AML-193 (cell line): ENCODE results near the gene SDC1.

Source experiments
- DNase-seq, 2 experiments: peaks; one replicate each; lab custom pipeline; 2025; lab: John Stamatoyannopoulos, UW

SDC1 gene

DNA sequence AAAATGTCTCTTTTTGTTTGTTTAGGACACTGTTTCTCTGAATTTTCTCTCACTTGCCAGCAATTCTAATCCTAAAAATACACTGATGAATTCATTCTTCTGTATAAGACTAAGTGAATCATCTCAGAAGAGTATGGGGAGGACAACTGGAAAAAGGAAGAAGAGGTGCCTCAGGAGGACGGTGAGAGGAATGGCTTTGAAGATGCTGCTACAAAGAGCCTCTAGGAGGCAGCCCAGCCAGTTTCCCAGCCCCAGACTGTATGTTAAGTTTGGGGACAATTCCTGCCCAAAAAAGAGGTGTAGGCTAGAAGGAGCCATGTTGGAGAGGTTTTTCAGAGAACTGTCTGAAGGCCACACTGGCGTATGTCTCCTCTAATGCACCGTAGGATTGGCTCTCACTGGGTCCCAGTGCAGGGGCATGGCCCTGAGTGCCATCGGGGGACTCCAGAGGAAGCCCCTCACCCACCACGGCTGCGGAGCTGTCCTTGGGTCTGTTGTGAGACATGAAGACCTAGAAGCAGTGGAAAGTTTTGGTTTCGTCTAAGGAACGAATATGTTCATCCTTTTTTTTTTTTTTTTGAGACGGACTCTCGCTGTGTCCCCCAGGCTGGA is 3.1 kb upstream of the SDC1 start:
- no peak for DNase-seq

DNA sequence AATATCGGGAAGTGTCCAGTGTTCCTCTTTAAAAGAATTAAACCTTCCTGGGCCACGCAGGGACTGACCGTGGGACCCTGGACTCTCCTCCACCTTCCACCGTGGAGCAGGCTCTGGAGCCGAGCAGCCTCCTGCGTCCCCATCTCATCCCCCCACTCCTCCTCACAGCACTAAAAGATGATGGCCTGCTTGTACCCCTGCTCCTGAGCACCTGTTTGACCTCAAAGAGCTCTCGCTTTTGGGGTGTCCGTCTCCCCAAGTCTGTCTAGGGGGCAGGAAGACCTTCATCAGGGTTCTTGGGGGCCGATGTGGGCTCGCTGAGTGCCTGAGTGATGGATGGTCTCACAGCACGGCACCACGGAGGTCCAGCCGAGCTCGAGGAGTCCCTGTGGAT is 1.2 kb upstream of the SDC1 start:
- DNase-seq: no peak

DNA sequence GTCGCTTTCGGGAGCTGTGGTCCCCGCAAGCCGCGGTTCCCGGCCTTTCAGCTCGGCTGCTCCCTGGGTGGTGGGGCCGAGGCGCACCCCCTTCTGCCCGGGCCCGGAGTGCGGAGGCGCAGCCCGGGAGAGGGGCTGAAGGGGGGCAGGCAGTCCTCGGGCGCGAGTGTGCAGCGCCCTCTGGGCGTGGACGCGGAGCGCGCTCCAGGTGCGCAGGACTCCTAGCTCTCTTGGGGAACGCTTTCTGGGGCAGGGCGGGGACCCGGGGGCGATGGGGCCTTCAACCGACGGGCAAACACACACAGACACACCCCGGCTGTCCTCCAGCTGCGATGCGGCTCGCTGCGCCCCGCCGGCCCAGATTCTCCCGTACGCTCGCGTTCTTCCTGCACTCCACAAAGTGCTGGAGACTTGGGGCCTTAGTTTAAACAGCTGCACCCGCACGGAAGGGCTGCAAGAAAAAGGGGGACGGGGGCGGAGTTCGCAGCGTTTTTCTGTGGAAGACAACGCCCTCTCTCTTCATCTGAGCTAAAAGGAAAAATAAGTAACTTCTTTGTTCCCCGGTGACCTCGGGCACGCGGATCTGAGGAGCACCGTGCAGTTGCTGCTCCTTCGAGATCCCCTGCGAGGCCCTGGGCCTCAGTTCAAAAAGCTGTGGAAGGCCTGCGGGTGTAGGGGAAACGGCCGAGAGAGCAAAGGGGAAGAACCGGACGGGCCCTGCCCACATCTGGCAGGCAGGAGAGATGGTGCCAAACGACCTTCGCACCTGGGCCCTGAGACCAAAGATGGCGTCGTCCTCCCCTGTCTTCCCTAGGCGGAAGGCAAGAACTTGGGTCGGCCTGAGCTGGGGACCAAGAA is 593 bp upstream of the SDC1 start:
- DNase-seq: no peak

DNA sequence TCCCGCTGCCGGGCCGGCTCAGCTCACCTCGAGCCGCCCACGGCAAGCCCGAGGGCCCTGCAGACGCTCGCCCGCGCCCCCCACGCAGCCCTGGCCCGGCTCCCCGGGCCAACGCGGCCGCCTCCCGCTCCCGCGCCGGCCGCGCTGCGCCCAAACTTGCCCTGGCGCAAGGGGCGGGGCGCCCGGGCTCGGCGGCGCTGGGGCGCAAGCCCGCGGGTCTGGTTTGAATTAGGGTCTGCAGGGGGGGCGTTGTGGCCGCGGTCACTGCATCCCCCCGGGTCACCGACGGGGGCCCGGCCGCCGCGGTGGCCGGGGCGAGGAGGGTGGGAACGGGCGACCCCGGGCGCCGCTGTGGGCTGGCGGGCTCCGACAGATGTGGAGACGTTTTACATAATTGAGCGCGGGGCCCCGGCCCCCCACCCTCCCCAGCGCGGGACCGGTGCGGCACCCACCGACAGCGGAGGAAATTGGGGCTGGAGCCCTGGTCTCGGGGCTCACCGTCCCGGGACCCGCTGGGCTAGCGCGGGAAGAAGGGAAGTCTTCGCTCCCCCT is 690 bp downstream of the SDC1 start:
- DNase-seq: no peak

DNA sequence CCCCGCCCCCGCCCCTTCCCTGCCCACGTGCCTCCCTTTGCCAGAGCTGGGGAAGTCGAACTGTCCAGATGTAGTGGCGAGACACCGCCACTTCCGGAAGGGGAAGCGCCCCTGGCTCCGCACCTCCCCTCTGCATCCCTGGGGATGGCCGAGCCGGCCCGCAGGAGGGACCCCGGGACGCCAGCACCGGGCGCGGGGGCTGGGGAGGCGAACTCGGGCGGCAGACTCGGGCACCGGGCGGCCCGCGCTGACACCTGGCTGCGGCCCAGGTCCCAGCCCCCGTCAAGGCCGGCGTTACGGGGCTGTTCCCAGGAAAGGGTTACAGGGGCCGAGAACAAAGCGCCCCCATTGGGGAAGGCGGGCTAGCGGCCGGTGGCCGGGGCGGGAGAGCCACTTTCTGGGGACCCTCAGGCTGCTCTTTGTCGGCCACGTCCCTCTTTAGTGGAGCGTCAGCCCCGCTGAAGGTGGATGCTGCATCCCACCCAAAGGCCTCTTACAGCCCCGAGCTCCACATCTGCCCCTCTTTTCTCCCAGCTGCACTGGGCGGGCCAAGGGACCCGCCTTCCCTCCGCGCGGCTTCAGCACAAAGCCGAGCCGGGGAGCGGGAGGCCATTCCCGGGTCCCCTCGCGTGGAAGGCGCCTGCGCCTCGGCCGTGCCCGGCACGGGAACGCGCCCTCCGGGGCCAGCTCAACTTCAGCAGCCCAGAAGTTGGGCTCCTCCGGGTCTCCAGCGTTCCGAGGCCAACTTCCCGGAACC is 1.3 kb downstream of the SDC1 start:
- DNase-seq: no peak

DNA sequence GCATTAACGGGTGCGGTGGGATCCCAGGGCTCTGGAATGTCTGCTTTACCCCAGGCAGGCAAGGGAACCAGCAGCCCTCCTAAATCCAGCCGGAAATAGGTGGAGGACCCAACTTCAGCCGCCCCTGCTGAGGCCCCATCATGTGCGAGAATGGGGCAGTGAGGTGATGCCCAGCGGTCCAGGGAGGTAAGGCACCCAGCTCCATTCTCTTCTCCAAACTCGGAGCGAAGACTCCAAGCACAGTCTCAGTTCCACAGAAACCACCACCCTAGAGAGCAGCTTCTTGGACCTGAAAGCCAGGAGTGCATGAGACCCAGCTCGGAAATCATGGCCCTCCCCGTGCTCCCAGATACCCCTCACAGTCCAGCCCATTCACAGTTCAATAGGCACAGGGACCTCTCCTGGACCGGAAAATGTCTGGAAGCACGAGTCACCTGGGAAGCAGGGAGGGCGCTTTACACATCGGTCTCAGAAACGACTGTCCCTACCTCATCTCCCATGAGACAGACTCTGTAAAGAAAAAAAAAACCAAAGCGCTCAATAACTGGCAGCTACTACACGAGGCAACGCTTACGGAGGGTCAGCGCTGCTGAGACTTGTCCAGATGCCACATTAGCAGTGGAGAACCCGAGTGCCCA is 2.0 kb downstream of the SDC1 start:
- no peak for DNase-seq

DNA sequence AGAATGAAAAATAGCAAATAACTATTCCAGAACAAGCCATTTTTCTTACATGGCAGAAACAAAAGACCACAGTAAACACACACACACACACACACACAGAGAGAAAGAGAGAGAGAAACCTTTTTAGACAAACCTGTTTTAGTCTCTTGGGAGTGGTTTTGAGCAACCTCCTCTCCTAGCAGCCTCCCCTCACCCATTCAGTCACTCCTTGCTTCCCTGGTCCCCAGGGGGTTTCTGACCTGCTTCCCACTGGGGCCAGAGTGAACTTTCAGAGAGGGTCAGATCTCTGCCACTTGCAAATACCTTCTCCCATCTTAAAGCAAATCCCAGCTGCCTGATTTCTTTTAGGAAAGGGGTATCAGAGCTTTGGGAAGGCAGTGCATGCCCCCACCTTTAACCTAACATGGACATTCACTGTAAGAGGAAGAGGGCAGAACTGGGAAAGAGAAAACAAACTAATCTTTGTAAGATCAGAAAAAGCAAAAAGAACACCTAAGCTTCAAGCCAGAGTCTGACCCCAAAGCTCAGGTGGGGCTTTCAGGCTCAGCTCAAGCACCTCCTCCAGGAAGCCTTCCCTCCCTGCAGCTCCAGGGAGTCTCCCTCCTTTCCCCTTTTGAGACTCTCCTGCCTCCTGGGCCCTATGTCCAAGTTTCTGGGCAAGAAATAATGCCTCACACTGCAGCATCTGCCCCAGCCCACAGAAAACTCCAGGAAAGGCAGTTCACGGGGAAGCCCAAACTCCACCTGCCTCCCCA is 2.7 kb downstream of the SDC1 start:
- no peak for DNase-seq

DNA sequence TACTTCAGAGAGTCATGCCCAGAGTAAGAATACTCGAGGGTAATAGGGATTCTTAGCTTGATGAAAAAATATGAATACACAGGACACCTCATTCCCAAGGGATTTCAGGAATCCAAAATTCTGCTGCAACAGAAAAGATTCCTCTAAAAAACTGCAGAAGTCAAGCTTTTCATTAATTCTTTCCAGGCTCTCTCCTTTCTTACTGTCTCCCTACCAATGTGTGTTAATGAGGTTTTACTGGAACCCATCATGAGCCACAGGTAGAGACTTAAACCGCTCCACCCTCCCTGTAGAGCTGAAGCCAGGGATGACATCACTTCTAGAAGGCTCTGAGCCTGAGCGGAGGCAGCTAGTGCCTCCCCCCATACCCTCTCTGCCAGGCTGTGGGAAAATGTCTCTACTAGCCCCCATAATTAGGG is 3.4 kb downstream of the SDC1 start:
- no peak for DNase-seq

DNA sequence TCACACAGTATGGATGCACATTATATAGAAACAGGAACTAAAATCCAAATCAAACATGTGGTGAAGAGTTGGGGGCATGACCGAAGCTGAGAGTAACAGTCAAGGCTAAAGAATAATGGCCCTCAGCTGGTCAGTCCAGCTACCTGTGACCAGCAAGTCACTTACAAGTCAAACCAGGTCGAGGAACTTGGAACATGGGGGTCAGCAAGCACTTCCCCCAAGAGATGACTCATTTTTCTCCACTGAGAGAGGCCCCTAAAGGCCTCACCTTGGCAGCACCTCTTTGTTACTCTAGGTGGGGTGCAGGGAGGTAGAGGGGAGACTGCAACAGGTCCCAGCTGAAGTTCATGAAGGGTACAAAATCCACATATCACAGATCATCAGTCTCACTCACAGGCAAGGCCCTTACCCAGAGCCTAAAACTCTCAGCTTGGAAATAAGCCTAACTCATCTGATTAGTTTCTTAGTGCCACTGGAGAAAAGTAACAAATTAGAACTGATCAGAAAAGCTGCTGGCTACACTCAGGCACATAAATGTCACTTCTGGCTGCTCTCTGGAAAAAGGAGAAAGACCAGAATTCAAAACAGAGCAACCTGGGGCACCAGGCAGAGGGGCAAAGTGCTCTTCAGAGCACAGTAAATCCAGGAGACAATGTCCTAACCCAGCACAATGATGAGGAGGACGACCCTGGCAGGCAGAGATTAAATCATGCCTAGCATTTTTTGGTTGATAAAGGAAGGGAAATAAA is 4.0 kb downstream of the SDC1 start:
- no peak for DNase-seq

DNA sequence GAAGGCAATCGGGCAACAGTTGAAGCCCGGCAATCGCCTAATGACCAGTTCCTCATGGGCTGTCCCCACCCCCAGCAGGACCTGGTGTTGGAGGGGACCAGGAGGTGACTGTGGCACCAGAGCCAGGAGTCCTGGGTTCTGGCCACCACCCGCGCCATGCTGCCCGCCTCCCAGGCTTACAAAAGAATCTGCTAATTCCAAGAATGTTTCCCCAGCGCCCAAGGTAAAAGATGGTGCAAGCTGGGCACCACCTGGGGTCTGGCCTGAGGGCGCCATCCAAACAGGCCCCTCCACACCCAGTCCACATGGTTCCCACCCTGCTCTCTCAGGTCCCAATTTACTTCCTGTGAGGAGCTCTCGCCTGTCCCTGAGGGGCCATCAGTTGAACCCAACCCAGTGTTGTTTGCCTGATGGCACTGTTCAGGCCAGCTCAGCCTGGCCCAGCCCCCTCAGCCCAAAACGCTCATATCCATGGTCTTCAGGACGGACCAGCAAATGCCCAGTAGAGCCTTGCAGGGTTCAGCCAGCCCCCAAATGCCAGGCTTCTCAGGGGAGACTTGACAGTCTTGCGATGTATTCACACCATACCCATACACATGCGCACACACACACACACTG is 5.1 kb downstream of the SDC1 start:
- DNase-seq: no peak

DNA sequence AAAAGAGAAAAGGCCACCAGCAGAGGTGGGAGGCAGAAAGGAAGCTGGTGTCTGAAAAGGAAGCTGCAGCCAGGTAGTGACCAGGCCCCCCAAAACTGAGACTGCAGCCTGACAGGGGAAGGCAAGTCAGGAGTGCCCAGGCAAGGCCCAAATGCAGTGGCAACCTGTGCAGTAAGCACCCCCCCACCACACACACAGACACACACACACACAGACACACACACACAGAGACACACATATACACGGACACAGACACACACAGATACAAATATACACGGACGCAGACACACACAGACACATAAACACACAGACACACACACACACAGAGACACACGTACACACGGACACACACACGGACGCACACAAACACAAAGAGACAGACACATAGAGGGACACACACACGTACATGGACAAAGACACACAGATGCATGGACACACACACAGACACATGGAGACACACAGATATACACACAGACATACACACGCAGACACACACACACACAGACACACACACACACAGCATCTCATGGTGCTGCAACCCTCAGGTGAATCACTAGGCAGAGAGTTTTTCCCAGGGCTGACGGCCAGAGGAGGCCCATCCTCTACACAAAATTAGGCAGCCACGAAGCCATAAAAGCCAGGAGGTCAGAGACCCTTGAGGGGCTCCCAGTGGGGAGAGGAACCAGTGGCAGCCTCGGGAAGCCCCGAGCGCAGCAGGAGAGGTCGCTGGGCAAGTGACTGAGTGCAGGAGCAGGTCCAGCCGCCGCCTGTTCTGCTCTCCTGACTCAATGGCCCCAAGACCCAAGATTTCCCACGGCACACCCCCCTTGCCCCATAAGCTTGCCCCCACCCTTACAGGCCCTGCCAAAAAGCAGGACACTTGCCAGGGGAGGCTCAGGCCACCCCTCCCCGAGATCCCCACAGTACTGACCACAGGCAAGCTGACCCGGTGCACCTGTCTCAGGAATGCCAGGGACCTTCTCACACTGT is 6.3 kb downstream of the SDC1 start:
- DNase-seq: no peak

DNA sequence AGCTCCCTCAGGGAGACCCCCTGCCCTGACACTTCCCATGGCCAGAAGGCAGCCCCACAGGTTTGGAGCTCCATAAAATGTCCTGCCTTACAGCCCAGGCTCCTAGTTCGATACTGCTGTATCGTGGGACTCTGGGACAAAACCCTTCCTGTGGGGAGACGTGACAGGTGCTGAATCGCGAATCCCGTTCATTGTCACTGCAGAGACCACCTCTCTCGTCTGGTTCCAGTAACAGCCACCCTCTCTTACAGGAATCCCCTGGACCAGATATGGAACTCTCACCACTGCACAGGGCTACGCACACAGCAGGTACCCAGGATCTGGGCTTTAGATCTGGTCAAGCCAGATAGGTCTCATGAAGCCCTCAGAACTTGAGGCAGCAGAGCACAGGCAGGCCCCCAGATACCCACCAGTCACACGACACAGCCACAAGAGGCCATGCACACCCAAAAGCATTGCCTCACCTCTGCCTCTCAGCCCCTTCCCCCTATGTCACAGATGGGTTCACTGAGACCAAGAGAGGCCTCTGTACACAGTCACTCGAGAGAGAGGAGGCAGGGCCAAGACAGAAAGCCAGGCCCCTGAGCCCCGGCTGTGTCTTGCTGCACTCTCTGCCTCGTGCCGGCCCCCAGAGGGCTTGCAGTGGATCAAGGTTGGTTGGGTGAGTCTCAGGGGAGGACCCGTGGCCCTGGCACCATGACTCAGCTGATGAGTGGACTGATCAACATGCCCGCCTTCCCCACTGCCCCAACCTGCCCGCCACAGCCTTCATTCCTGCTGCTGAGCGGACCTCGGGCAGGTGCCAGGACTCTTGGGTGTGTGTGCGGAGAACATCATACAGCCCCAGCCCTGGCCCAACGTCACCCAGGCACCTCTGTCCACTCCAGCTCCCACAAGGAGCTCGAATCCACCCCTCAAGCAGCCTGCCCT is 7.6 kb downstream of the SDC1 start:
- no peak for DNase-seq

DNA sequence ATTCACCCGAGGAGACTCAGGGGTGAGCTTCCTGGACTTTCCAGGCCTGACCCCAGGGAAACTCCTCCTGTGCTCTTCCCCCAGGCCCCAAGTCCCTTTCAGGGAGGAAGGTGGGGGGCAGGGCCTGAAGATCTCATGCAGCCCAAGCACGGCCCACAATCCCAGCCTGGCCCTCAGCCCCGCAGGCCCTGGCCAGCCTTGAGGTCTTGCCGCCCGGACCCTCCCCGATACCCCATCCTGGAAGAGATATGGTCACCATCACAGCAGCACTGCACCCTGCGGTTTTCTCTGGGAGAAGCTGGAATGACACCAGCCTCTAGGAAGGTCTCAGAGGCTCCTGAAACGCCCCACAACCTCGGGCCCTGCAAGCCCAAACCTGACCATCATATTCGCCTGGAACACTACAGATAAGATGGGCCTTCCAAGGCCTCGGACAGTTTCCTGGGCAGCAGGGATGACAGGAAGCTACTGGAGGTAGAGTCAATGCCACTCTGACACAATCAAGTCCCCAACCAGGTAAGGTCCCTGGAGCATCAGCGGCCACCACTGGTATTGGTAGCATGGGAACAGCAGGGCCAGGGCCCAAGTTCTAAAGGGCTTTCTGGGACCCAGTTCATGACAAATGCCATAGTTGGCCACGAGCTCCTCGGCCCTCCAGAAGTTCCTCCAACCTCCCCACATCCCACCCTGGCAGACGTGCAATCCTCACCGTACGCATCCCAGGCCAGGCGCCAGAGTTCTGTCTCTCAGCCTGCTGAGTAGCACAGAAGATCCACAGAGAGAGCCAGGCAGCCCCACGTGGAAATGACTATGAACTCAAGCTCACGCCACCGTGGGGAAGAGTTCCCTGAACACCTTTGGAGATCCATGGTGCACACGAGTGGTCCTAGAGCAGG is 8.6 kb downstream of the SDC1 start:
- DNase-seq: no peak

DNA sequence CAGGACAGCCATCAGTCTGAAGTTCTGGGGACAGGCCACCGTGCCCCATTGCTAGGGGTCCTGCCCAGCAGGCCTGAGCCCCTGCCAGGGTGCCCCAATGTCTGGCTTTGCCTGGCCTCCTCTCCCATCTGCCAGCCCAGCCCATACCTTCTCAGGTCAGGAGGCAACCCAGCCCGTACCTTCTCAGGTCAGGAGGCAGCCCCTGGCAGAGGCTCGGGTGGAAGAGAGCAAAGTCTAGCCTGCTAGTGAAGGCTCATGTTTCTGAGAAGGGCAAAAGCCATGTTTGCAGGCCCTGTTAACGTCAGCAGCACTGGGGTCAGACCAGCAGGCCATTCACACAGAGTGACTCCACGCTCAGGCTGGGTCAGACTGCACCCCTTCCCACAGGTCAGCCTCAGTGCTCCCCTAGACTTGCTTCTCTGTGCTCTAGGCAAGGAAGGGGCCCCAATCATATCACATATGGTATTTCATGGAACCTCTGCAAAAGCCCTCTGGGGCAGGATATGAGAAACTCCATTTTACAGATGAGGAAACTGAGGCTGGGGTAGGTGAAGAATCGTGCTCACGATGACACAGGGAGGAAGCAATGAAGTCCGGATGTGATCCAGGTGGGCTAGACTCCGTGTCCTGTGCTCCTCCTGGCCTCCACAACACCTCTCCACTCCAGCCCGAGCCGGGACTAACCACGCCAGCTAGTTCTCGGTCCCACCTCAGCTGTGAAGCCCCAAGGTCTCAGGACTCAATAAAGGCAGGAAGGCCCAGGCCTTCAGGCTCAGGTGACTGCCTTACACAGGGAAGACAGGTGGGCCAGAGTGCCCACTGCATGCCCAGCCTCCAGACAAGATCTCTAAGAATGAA is 9.5 kb downstream of the SDC1 start:
- no peak for DNase-seq

DNA sequence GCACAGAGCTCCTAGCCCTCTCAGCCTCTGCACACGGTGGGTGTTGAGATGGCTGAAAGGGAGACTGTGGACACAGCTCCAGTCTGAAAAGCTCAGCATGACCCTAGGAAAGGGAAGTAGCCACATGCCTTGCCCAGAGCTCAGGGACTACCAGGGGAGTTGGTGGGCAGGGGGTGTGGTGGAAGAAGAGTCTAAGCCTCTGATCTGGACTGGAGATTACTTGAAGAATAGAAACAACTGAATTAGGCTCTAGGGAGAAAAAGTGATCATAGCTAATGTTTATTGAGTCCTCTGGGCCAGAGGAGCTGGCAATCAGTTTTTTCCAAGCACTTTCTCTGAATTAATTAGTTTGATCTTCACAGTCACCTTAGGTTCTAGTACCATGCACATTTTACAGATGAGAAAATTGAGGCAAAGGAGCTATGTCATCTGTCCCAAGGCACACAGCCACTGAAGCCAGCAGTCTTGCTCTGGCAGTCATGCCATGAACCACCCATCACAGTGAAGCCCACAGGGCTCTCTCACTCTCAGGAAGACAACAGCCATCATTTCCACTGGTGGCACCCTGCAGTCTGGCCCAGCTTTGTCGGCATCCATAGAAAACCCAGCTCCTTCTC is 10.3 kb downstream of the SDC1 start:
- DNase-seq: no peak
